Measurements from ENCODE around the gene CTR9.

GRCh38 chr11:10829139-10829538 is 78.1 kb downstream of the CTR9 start:
- TF ChIP-seq CTCF (IDR thresholded peaks at IDR 0.05; ENCODE audit: low read depth, low read length, poor library complexity, severe bottlenecking) (no peak), EZH2phosphoT487 (IDR thresholded peaks at IDR 0.05; ENCODE audit: borderline replicate concordance, low read length) (no peak)

Measured in DOHH2 (cell line).